Stimulated activated CD4-positive, alpha-beta T cell treated with anti-CD3 and anti-CD28 coated beads, Interleukin-1b, Interleukin-23, amount 100 ng/mL, for 48 hours (primary cell): ENCODE data around the gene TRIM72.
A peak's percentile ranks its signal among the peaks of the same experiment; 100 is the strongest.
"Not testable (repeated sequence)": the region's sequence is repeated elsewhere in the genome, so short reads cannot be mapped to it uniquely, and the experiment has no call there.

Source experiments
- DNase-seq: peaks from one replicate; pipeline ENCODE4 v3.0.0-alpha.2; 2020

Gene TRIM72

DNA sequence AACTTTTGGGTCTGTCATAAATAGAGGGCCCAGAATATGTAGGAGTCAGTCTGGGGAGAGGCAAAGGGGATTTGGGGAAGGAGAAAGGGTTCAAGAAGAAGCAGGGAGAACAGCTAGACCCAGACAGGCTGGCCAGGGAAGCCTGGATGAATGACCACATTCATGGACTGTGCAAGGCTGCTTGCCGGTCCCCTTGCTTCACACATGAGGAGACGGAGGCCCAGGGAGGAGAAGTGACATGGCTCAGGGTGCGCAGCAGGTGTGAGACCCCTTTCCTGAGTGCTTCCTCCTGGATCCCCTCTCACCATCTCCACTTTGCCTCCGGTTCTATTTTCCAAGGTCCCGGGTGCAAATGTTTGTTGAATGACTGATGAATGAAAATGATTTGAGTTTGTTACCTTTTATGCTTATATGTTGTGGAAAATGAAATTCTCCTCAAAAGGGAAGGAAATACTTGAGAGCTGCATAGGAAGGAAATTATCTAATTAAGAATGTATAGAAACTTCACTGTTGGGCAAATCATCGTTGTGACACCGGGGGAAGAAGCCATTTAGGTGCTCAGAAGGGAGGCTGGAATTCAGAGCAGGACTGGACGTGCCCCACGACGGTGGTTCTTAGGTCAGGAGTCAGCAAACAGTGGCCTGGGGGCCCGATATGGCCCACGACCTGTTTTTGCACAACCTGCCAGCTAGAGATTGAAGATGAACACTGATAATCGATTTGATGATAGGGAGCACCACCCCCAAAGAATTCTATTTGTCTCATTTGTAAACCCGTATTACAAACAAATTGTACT is 46.4 kb downstream of the TRIM72 start:
- no peak for DNase-seq

DNA sequence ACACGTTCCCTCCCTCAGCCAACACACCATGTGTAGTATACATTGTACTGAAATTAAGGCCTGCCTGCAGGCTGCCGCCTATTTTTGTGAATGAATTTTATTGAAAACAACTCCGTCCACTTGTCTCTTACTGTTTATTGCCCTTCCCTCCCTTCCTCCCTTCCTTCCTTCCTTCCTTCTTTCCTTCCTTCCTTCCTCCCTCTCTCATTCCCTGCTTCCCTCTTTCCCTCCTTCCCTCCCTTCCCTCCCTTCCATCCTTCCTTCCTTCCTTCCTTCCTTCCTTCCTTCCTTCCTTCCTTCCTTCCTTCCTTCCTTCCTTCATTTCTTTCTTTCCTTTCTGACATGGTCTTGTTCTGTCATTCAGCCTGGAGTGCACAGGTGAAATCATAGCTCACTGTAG is 48.2 kb downstream of the TRIM72 start:
- DNase-seq, result no peak

DNA sequence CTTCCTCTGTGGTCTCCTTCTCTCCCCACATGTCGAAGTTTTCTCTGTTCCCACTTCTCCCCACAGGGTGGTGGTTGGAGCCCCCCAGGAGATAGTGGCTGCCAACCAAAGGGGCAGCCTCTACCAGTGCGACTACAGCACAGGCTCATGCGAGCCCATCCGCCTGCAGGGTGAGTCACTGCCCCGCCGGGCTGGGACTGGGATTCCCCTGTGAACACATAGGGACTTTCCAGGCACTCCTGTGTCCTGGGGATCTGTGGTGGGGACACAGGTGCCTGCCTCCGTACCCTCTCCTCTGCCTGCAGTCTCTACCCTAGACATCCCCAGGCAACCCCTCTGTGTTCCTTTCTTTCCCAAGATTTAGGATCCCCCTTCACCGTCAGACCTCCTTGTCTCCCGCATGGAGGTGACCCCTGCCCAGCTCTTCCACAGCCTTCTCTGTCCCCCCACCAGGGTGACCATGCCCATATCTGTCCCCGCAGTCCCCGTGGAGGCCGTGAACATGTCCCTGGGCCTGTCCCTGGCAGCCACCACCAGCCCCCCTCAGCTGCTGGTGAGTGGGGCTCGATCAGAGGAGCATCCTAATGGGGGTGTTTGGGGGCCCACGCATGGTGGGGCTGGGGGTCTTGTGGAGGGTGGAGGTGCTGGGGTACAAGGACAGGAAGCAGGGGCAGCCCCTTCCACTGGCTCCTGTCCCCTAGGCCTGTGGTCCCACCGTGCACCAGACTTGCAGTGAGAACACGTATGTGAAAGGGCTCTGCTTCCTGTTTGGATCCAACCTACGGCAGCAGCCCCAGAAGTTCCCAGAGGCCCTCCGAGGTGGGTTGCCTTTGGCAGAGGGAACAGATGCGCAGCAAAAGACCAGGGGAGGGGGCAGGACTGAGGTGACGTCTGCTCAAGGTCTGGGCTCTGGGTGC is 51.7 kb downstream of the TRIM72 start:
- DNase-seq, result peak; percentile 84

DNA sequence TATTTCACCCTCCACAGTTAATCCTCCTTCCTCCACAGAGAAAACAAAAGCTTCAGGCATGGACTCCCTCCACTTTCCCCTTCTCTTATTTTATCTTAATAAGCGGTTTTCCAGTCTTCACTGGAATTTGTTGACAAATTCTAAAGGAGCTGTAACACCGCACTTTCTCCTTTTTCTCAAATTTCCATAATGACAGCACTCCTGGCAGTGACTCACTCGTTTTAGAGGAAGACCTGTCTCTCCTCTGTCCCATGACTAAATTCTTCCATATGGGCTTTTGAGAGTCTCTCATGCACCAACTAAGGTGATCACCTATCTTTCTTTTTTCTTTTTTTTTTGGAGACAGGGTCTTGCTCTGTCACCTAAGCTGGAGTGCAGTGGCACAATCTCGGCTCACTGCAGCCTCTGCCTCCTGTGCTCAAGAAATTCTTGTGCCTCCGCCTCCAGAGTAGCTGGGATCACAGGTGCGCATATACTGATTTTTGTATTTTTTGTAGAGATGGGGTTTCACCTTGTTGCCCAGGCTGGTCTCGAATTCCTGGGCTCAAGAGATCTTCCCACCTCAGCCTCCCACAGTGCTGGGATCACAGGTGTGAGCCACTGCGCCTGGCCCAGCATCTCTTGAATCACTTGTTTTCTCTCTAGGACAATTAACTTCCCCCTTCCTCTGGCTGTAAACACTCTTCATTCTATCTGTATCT is 53.6 kb downstream of the TRIM72 start:
- DNase-seq, result no peak

DNA sequence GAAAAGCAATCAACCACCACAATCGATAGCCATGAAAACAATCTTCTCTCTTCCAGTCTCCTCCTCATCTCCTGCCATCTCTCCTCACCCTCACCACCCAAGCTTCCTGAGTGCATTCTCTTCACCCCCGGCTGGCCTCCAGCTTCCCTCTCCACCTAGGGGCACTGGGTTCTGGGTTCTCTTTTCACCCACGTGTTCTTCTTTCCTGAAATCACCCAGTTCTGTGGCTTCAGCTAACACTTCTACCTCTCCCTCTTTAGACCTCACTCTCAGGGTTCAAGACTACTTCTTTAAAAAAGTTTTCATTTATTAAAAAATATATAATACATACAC is 54.1 kb downstream of the TRIM72 start:
- no peak for DNase-seq

DNA sequence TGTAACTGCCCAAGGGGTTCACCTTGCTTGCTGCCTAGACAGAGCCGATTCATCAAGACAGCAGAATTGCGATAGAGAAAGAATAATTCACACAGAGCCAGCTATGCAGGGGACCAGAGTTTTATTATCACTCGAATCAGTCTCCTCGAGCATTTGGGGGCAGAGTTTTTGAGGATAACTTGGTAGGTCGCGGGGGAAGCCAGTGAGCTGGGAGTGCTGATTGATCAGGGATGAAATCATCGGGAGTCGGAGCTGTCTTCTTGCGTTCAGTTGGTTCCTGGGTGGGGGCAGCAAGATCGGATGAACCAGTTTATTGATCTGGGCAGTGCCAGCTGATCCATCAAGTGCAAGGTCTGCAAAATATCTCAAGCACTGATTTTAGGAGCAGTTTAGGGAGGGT is 55.0 kb downstream of the TRIM72 start:
- DNase-seq, result no peak

DNA sequence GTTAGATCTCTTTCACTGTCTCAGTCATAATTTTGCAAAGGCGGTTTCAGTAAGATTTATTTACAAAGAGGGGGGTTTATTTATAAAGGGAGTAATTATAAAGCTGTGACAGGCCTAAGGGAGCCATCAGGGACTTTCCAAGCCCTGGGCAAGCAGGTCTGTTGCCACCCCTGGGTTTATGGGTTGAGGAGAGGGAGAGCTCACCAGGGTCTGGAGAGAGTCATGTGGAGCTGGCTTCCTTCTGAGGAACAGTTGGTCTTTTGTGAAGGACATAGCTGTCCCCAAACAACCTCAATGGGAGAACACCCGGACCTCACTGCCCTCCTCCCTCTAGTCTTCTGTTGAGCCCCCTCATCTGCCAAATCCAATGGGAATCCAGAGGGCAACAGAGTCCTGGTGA is 55.6 kb downstream of the TRIM72 start:
- no peak for DNase-seq

DNA sequence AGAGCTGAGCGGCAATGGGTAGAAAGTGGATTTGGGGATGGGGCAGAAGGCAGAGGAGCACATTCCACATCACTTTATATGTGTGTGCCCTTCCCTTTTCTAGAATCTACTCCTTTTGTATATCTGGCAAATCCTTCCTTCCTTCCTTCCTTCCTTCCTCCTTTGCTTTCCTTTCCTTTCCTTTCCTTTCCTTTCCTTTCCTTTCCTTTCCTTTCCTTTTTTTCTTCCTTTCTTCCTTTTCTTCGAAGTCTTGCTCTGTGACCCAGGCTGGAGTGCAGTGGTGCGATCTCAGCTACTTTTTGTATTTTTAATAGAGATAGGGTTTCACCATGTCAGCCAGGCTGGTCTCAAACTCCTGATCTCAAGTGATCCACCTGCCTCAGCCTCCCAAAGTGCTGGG is 56.1 kb downstream of the TRIM72 start:
- not testable (repeated sequence) for DNase-seq

DNA sequence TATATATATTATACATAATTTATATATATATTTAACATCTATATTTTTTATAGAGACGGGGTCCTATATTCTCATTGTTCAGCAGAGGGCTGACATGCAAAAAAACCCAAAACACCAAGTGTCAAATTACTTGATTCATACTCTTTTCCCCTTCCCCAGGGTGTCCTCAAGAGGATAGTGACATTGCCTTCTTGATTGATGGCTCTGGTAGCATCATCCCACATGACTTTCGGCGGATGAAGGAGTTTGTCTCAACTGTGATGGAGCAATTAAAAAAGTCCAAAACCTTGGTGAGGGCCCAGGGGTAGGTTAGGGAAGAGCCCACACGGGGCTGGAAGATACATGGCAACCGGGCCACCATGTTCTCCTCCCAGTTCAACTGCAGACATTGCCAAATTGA is 56.9 kb downstream of the TRIM72 start:
- no peak for DNase-seq

DNA sequence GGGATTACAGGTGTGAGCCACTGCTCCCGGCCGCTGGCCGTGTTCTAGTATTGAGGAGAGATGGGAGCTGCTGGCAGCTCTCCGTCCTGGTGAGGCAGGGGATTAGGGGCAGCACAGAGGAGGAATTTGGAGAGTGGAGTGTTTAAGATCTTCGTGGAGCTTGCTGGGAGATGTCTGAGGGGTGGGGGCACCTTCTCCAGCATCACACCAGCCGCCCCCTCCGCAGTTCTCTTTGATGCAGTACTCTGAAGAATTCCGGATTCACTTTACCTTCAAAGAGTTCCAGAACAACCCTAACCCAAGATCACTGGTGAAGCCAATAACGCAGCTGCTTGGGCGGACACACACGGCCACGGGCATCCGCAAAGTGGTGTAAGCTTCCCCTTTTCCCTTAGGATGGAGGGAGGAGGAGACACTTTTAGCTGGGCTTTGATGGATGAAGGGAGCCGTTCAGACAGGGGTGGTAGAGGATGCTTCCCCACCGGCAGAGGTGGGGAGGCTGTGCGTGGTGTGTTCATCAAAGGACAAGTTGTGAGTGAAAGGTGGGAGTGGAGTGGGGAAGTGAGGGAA is 57.8 kb downstream of the TRIM72 start:
- DNase-seq, result no peak

DNA sequence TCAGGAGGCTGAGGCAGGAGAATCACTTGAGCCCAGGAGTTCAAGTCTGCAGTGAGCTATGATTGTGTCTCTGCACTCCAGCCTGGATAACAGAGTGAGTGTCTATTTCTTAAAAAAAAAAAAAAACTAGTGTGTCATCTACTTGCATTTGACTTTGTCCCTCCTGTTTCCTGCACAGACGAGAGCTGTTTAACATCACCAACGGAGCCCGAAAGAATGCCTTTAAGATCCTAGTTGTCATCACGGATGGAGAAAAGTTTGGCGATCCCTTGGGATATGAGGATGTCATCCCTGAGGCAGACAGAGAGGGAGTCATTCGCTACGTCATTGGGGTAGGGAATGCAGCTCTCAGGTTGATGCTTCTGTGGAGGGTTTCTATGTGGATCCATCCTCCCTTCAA is 59.3 kb downstream of the TRIM72 start:
- DNase-seq, result no peak

DNA sequence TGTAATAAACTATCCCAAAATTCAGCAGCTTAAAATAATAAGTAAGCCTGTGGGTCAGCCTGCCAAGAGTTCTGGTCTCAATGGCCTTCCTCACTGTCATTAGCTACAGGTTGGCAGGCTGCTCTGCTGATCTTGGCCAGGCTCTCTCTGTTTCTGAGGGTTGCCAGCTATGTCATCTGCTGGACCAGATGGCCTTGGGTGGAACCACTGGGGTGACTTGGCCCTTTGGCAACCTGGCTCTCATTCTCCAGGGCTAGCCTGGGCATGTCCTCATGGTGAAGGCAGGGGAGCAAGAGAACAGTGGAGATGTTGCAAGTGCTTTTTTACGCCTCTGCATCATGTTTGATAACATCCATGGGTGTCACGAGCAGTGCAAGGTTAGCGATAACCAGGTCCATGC is 59.8 kb downstream of the TRIM72 start:
- no peak for DNase-seq

DNA sequence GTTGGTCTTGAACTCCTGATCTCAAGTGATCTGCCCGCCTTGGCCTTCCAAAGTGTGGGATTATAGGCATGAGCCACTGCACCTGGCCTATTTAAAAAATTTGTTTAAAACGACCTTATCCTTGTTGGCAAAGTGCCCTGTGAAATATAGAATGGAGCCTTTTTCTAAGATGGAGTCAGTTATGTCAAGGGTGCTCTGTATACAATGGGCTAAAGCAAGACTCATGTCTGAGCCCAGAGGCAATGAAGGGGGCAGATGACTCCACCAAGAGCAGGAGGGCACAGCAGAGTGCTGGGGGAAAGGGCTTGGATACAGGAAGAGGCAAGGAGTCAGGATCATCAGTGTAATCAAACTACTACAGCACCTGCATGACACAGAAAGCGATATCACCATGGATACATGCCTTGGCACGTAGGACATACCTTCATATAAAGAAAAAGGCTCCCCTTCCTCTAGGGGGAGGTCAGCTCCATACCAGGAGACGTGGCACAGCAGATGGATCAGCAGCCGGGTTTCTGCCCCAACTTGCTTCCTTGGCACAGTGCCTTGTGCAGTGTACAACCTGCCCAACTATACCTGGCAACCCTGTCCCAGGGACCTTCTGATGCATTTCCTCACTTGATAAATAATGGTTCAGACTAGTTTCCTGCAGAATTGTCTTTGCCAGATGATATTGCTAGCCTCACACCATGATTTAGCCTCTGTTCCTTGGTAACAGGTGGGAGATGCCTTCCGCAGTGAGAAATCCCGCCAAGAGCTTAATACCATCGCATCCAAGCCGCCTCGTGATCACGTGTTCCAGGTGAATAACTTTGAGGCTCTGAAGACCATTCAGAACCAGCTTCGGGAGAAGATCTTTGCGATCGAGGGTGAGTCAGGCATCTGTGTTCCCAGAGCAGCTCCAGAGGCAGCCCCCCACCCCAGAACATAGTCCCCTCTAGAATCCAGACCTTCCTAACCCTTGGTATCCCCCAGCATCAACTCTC is 61.2 kb downstream of the TRIM72 start:
- no peak for DNase-seq

DNA sequence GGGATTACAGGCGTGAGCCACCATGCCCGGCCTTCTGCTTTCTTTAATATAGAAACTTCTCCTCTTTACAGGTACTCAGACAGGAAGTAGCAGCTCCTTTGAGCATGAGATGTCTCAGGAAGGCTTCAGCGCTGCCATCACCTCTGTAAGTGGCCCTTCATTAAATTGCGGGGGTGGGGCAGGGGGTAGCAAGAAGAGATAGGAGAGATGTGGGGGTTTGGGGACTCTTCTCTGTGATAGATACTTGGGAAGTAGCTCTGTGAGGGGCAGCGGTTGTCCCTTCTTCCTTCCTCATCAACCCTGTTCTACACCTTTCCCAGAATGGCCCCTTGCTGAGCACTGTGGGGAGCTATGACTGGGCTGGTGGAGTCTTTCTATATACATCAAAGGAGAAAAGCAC is 62.7 kb downstream of the TRIM72 start:
- no peak for DNase-seq

DNA sequence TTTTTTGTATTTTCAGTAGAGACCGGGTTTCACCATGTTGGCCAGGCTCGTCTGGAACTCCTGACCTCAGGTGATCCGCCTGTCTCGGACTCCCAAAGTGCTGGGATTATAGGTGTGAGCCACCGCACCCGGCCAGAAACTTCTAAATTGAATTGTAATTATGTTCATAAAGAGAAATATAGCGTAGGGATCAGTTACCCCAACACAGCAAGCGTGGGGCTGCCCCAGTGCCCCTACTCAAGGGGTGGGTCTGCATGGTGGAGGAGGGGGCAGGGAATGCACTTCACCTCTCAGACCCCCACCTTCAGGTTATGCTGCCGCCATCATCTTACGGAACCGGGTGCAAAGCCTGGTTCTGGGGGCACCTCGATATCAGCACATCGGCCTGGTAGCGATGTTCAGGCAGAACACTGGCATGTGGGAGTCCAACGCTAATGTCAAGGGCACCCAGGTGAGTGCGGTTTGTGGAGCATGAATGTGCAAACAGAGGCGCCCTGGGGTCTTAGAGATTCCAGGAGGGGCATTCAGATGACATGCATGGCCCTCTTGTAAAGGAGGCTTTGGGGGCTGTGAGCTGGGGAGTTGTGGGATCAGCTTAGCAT is 63.8 kb downstream of the TRIM72 start:
- DNase-seq, result no peak

DNA sequence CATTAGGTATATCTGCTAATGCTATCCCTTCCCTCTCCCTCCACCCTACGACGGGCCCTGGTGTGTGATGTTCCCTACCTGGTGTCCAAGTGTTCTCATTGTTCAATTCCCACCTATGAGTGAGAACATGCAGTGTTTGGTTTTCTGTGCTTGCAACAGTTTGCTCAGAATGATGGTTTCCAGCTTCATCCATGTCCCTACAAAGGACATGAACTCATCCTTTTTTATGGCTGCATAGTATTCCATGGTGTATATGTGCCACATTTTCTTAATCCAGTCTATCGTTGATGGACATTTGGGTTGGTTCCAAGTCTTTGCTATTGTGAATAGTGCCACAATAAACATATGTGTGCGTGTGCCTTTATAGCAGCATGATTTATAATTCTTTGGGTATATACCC is 64.9 kb downstream of the TRIM72 start:
- DNase-seq, result not testable (repeated sequence)
